Stimulated activated CD8-positive, alpha-beta memory T cell treated with anti-CD3 and anti-CD28 coated beads, Interleukin-12 subunit alpha, Interleukin-12 subunit beta, amount 100 ng/mL, for 24 hours (primary cell): ENCODE data around the gene IP6K2.

Experiments used
- DNase-seq: peaks from one replicate; pipeline ENCODE4 v3.0.0-alpha.2; 2020; ENCODE audit errors: extremely low read depth

IP6K2 gene

DNA sequence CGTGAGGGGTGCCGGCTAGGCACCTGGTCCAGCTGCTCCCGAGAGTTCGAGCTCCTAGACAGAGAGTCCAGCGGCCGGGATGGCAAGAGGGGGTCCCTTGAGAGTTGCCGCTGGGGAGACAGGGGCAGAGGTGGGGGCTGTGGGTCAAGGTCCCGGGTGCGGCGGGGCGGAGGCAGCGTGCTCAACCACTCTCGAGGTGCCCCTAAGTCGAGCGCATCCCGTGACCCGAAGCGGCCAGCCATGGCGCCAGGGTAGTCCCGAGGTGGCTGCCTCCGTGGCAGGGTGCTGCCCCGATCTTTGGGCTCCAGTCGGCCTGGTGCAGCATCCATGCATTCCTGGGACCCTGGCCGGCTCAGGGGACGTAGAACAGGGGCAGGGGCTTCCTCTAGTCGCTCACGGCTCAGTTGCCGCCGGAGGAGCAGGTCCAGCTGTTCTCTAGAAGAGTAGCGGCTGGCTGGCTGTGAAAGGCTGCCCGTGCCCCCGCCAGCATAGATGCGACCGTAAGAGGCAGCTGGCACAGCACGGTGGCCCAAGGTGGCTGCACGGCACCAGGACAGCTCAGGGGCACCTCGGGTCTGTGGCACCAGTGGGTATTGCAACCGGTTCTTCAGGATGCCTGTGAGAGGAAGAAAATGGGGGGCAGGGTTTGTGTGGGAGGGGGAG is 76.9 kb downstream of the IP6K2 start:
- DNase-seq, result no peak
